OCI-LY7 (cell line): ENCODE results near the gene UBA52. TPM values are rescaled to one million over a fixed set of nuclear protein-coding genes. Genes with fewer than 3 reads are reported as not detected.

Experiments used
- BruUV-seq: library from RNA; stranded (reverse); fragments of 400-500 nt; replicated peaks from 2 replicates; lab custom pipeline; 2021; lab: Mats Ljungman, UMichigan
- CTCF ChIA-PET: fragments of 300-600 bp; sonication (Branson Sonifier 250); formaldehyde crosslinking; loops from one replicate; lab custom pipeline; 2022; ENCODE audit warnings: antibody characterized with exemption; ENCODE audit not compliant: unreplicated experiment; lab: Charles Lee
- POLR2A ChIA-PET: fragments of 300-600 bp; sonication (Branson Sonifier 250); formaldehyde crosslinking; loops from one replicate; lab custom pipeline; 2022; ENCODE audit warnings: antibody characterized with exemption; lab: Charles Lee
- DNase-seq: peaks from one replicate; pipeline ENCODE4 v3.0.0-alpha.2; 2015; ENCODE audit warnings: low spot score
- H2AFZ ChIP-seq: fragments of 200-600 bp; sonication (generic), shearing (Covaris generic); 2 replicates; pipeline ENCODE4 v1.6.1; 2014; ENCODE audit warnings: mild to moderate bottlenecking, antibody characterized with exemption, low read length, moderate library complexity
- H3K27ac ChIP-seq: fragments of 200-600 bp; sonication (generic); 2 replicates; pipeline ENCODE4 v1.5.1; 2014; ENCODE audit warnings: mixed run types, low read depth, mild to moderate bottlenecking, moderate library complexity, low read length, inconsistent platforms; ENCODE audit not compliant: poor library complexity, severe bottlenecking
- H3K36me3 ChIP-seq: fragments of 200-600 bp; sonication (generic); 2 replicates; pipeline ENCODE4 v1.6.1; 2014; ENCODE audit warnings: mild to moderate bottlenecking, antibody characterized with exemption, low read length, moderate library complexity, mixed read lengths; ENCODE audit not compliant: insufficient read depth
- H3K4me1 ChIP-seq: fragments of 200-600 bp; sonication (generic); 2 replicates; pipeline ENCODE4 v1.5.1; 2014; ENCODE audit warnings: mild to moderate bottlenecking, low read length; ENCODE audit not compliant: insufficient read depth, poor library complexity, severe bottlenecking
- H3K4me2 ChIP-seq: fragments of 200-600 bp; sonication (generic); 2 replicates; pipeline ENCODE4 v1.6.1; 2014; ENCODE audit warnings: mild to moderate bottlenecking, low read length
- H3K4me3 ChIP-seq: fragments of 200-600 bp; sonication (generic); 2 replicates; pipeline ENCODE4 v1.5.1; 2014; ENCODE audit warnings: mild to moderate bottlenecking, low read depth, low read length; ENCODE audit not compliant: poor library complexity, severe bottlenecking
- H3K79me2 ChIP-seq: fragments of 200-600 bp; sonication (generic); 2 replicates; pipeline ENCODE4 v1.6.1; 2016; ENCODE audit warnings: low read depth, mild to moderate bottlenecking, low read length, moderate library complexity, mixed read lengths; ENCODE audit not compliant: insufficient read depth
- H3K9me2 ChIP-seq: fragments of 200-600 bp; sonication (generic); 2 replicates; pipeline ENCODE4 v1.6.1; 2016; ENCODE audit warnings: mild to moderate bottlenecking, low read length, mixed read lengths; ENCODE audit not compliant: insufficient read depth
- H3K9me3 ChIP-seq: fragments of 200-600 bp; sonication (generic); 2 replicates; pipeline ENCODE4 v1.6.1; 2014; ENCODE audit warnings: mild to moderate bottlenecking, mixed run types, low read length, mixed read lengths
- H4K20me1 ChIP-seq: fragments of 200-600 bp; sonication (generic); 2 replicates; pipeline ENCODE4 v1.6.1; 2014; ENCODE audit warnings: mild to moderate bottlenecking, antibody characterized with exemption, low read length, moderate library complexity, mixed read lengths; ENCODE audit not compliant: insufficient read depth
- EZH2phosphoT487 ChIP-seq: fragments of 200-600 bp; sonication (generic); IDR thresholded peaks from 2 replicates; pipeline ENCODE4 v1.6.1; 2018; ENCODE audit warnings: low read depth, borderline replicate concordance, mild to moderate bottlenecking, mixed run types, antibody characterized with exemption, low read length, moderate library complexity, mixed read lengths
- intact Hi-C: fragments of 100-400 bp; cut with micrococcal nuclease; formaldehyde crosslinking; loops from one replicate; pipeline ENCODE4 v1.10.0; 2022; ENCODE audit not compliant: unreplicated experiment
- total RNA-seq, 2 experiments: library from RNA; depleted of rRNA in 1 of 2; stranded (reverse); fragments of >200 nt in 1 of 2; shearing (Covaris generic) in 1 of 2; gene quantifications; 2 replicates each; pipeline ENCODE4 v1.2.3, GENCODE V29; 2014 to 2022
- TF ChIP-seq, protein P1 (sequence below): fragments of 200-600 bp; sonication (generic); conservative IDR thresholded peaks from 2 replicates; pipeline ENCODE4 v1.5.1; 2014; ENCODE audit warnings: mild to moderate bottlenecking, antibody characterized with exemption, low read length, moderate library complexity, mixed read lengths

The UBA52 gene
- total RNA-seq, 2 experiments from 2014 or later, result 1,496 to 1,580 TPM

DNA sequence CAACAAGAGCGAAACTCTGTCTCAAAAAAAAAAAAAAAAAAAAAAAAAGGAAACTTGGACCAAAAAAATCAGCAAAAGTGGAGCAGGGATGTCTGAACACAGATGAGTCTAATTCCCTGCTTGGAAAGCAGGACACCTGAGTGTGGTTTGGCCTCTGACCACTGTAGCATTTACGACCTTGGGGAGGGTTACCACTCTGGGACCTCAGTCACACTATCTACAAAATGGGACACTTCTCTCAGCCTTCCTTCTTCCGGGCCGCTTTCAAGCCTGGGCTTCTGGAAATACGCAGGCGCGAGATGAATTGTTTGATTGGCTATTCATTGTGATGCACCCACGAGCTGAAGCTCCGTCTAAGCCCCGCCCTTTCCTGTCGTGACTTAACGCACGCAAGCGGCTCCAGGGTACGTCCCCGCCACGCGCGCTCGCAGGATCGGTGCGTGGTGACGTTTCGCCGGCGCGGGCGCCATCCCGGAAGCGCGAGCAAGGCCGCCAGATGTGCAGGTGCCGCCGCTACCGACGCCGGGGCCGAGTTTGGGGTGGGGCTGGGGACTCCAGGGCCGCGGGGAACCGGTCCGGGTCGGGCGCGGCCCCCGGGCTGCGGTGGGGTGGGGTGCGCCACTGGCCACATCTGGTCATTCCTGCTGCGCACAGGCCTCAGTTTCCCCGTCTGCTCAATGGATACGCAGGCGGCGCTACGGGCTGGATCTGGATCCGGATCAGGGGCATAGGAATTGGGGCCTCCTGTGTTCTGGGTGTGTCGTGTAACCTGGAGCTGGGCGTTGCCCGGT is 14.1 kb upstream of the UBA52 start, which contains the start of gene KXD1:
TSS of gene KXD1 (plus strand) at position 460 of the 791 bp plus-strand sequence. CDS start 4,187 bp downstream, outside the sequence.
- H4K20me1 ChIP-seq, result 0 out of 2 replicates have a peak, but pooled peaks cover 6% of the 10 kb centered on the region
- BruUV-seq, result no TSS peak
- intact Hi-C loops, result loop anchor here (1.0 to 2.0 kb wide), 2 partner anchors 14 to 35 kb away; partner anchors contain the start of genes ELL and UBA52
- peak within 1 kb of the TSS; percentile 70 for H2AFZ ChIP-seq
- ChIA-PET CTCF (interaction anchor here (0.6 to 1.1 kb wide), 3 partner anchors 32 to 583 kb away, joined by 3 to 5 read pairs (median 4); no protein-coding TSS in a partner anchor), POLR2A (interaction anchor here (0.6 to 3.6 kb wide), 13 partner anchors 11 to 816 kb away, joined by 3 to 27 read pairs (median 4); partner anchors contain the start of genes FKBP8, JUND, REX1BD and UBA52)
- TF ChIP-seq EZH2phosphoT487, result no peak
- TF ChIP-seq, protein P1, sequence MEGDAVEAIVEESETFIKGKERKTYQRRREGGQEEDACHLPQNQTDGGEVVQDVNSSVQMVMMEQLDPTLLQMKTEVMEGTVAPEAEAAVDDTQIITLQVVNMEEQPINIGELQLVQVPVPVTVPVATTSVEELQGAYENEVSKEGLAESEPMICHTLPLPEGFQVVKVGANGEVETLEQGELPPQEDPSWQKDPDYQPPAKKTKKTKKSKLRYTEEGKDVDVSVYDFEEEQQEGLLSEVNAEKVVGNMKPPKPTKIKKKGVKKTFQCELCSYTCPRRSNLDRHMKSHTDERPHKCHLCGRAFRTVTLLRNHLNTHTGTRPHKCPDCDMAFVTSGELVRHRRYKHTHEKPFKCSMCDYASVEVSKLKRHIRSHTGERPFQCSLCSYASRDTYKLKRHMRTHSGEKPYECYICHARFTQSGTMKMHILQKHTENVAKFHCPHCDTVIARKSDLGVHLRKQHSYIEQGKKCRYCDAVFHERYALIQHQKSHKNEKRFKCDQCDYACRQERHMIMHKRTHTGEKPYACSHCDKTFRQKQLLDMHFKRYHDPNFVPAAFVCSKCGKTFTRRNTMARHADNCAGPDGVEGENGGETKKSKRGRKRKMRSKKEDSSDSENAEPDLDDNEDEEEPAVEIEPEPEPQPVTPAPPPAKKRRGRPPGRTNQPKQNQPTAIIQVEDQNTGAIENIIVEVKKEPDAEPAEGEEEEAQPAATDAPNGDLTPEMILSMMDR, result no peak
- no peaks in the 10 kb centered on the region for H3K9me3 ChIP-seq
- H3K79me2 ChIP-seq, result peaks cover 25% of the 10 kb centered on the region
- peaks cover 29% of the 10 kb centered on the region for H3K4me1 ChIP-seq
- peak within 1 kb of the TSS; percentile 99 for H3K4me2 ChIP-seq
- peak within 1 kb of the TSS; percentile 65 for H3K27ac ChIP-seq
- DNase-seq, result peak; percentile 100
- no peaks in the 10 kb centered on the region for H3K9me2 ChIP-seq
- H3K4me3 ChIP-seq, result peak within 1 kb of the TSS; percentile 95
- H3K36me3 ChIP-seq, result peaks cover 8% of the 10 kb centered on the region

- H2AFZ ChIP-seq, result peak overlapping the region; percentile 70
- intact Hi-C loops, result no loop called here
- peak overlapping the region; percentile 65 for H3K27ac ChIP-seq
- no peak for DNase-seq
- ChIA-PET CTCF (interaction anchor here (0.7 to 1.0 kb wide), 2 partner anchors 32 to 582 kb away, joined by 3 read pairs; no protein-coding TSS in a partner anchor), POLR2A (interaction anchor here (0.7 to 3.6 kb wide), 7 partner anchors 11 to 277 kb away, joined by 3 to 27 read pairs (median 4); partner anchors contain the start of genes FKBP8, JUND, REX1BD and UBA52)
- peak overlapping the region; percentile 99 for H3K4me2 ChIP-seq
- H4K20me1 ChIP-seq, result 0 out of 2 replicates have a peak, but pooled peaks cover 6% of the 10 kb centered on the region
- TF ChIP-seq, protein P1, result no peak
- TF ChIP-seq EZH2phosphoT487, result no peak
- peak overlapping the region; percentile 95 for H3K4me3 ChIP-seq
- no peaks in the 10 kb centered on the region for H3K9me2 ChIP-seq
- BruUV-seq, result TSS peak; percentile 83
- H3K9me3 ChIP-seq, result no peaks in the 10 kb centered on the region
- peaks cover 29% of the 10 kb centered on the region for H3K4me1 ChIP-seq
- peaks cover 25% of the 10 kb centered on the region for H3K79me2 ChIP-seq
- H3K36me3 ChIP-seq, result peaks cover 13% of the 10 kb centered on the region
These were observed 13.5 kb upstream of the UBA52 start for GRCh38 chr19:18558202-18558555.
